ENCODE results near the gene HECTD1.

Gene HECTD1

GRCh38 chr14:31164115-31164514 is 43.5 kb downstream of the HECTD1 start:
- DNase-seq (ENCODE audit: low read depth): peak; percentile 16
- no peak for TF ChIP-seq CTCF (IDR thresholded peaks at IDR 0.05; ENCODE audit: insufficient read depth, low read depth, low read length, missing control alignments)
- no peak overlapping the region for H3K4me3 ChIP-seq (ENCODE audit: low read length)

DNA sequence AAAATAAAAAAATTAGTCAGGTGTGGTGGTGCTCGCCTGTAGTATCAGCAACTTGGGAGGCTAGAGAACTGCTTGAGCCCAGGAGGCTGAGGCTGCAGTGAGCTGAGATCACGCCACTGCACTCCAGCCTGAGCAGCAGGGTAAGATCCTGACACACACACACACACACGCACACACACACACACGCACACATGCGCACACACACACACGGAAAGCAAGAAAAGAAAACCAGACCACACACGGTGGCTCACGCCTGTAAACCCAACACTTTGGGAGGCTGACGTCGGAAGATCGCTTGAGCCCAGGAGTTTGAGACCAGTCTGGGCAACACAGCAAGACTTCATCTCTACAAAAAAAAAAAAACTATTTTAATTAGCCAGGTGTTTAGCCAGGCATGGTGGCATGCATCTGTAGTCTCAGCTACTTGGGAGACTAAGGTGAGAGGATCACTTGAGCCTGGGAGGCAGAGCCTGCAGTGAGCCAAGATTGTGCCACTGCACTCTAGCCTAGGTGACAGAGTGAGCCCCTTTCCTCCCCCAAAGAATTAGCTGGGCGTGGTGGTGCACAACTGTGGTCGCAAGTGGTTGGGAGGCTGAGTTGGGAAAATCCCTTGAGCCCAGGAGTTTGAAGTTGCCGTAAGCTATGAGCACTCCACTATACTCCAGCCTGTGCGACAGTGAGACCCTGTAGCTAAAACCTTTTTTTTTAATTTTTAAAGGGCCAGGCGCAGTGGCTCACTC is 44.5 kb downstream of the HECTD1 start:
- H3K4me3 ChIP-seq (ENCODE audit: low read length): no peak overlapping the region
- DNase-seq (ENCODE audit: low read depth): no peak
- TF ChIP-seq CTCF (IDR thresholded peaks at IDR 0.05; ENCODE audit: insufficient read depth, low read depth, low read length, missing control alignments): no peak

- DNase-seq (ENCODE audit: low read depth): no peak
- no peak overlapping the region for H3K4me3 ChIP-seq (ENCODE audit: low read length)
Measured at GRCh38 chr14:31161274-31161673, 46.3 kb downstream of the HECTD1 start.

DNA sequence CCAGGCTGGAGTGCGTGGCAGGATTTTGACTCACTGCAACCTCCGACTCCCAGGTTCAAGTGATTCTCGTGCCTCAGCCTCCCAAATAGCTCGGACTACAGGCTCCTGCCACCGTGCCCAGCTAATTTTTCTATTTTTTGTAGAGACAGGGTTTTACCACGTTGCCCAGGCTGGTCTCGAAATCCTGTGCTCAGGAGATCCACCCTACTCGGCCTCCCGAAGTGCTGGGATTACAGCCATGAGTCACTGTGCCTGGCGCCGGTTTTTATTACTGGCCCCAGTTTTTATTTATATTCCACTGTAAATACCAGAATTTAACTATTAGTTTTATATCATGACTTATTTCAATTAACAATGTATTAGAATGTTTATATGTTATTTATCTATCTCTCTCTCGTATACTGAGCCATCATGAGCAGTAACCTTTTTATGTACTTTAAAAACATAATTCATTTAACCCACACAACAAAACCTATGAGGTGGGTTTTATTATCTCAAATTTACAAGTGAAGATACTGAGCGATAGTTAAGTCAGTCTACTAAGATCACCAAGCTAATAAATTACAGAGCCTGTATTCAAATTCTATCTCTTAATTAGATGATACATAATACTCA is 47.8 kb downstream of the HECTD1 start:
- TF ChIP-seq CTCF (IDR thresholded peaks at IDR 0.05; ENCODE audit: insufficient read depth, low read depth, low read length, missing control alignments): no peak
- DNase-seq (ENCODE audit: low read depth): no peak
- no peak overlapping the region for H3K4me3 ChIP-seq (ENCODE audit: low read length)

More at GRCh38 chr14:31161274-31161673, 46.3 kb downstream of the HECTD1 start:
- no peak for TF ChIP-seq CTCF (IDR thresholded peaks at IDR 0.05; ENCODE audit: insufficient read depth, low read depth, low read length, missing control alignments)

- TF ChIP-seq CTCF (IDR thresholded peaks at IDR 0.05; ENCODE audit: insufficient read depth, low read depth, low read length, missing control alignments): no peak
- no peak overlapping the region for H3K4me3 ChIP-seq (ENCODE audit: low read length)
- DNase-seq (ENCODE audit: low read depth): no peak
Measured at GRCh38 chr14:31154956-31155355, 52.6 kb downstream of the HECTD1 start.

GRCh38 chr14:31142455-31143087 is 65.0 kb downstream of the HECTD1 start:
- DNase-seq (ENCODE audit: low read depth): no peak
- H3K4me3 ChIP-seq (ENCODE audit: low read length): no peak overlapping the region
- TF ChIP-seq CTCF (IDR thresholded peaks at IDR 0.05; ENCODE audit: insufficient read depth, low read depth, low read length, missing control alignments): no peak

Measured in epithelial cell of esophagus (primary cell).